ENCODE data around the gene ST6GALNAC1.
A peak's percentile ranks its signal among the peaks of the same experiment; 100 is the strongest.

The ST6GALNAC1 gene

DNA sequence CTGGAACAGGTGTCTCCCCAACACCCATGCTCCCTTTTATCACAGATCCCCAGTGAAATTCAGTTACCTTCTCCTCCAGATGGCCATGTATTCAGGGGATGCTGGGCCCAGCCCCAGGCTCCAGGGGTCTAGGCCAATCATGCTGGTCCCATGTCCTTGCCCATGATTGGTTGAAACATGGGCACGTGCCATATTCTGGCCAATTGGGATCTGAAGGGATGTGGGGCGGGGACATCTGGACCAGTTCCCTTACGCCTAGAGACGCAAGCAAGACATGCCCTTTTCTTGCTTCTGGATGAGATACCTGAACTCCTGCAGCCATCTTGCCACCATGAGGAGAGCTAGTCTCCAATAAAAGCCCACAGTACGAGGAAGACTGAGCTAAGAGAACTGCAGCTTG is 31.0 kb upstream of the ST6GALNAC1 start:
- no peak for DNase-seq

DNA sequence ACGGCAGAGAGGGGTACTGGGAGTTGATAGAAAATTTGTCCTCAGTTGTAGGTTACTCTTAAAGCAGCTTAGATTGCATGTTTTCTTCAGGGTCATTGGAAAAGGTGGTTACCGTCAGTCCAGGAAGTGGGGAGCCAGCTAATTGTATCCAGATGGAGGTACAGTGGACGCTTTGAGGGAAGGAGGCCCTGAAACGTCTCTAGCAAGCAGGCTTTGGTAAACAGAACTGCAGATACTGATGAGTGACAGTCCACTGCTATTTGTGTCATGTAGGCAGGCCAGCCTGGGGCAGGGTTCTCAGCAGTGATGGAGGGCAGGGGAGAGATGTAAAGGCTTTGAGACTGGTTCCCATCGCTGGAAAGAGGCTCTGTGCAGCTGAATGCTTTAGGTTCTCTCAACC is 30.2 kb upstream of the ST6GALNAC1 start:
- no peak for DNase-seq

DNA sequence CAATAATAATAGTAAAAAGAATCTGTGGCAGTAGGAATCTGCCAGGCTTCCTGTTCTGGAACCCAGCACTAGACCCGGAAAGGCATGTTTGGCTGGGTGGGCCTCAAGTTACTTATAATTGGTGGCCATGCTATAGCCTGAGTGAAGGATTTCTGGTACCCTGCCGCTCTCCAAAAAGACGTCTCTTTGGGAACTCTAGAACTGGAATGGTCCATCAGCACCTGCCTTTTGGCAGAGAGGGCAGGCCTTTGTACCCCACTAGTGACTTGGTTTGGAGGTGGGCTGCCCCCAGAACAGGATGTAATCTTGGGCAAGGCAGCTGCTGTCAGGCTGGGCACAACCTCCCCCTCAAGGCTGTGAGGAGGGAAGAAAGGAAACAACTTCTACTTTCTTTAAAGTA is 29.3 kb upstream of the ST6GALNAC1 start:
- DNase-seq = no peak

DNA sequence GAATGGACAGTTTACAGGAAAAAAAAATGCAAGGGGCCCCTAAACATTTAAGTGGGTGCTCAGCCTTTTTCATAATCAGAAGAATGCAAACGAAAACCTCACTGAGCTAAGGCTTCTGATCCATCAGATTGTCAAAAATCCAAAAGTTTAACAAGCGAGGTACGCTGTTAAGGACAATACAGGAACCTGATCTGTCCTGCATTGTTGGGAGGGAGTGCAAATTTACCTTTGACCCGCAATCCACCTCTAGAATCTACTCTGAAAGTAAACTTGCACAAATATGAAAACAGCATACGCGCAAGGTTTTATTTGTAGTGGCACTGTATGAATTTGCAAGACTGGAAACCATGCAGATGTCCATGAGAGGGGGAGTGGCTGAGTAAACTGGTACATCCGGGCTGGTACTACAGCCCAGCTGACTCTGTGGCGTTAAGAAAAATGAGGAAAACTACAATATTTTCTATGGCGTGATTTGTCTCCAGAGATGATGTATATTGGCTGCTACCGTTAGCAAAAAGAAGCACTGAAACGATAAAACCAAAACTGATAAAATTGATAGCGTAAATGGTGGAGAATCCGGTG is 28.8 kb upstream of the ST6GALNAC1 start:
- DNase-seq = no peak

DNA sequence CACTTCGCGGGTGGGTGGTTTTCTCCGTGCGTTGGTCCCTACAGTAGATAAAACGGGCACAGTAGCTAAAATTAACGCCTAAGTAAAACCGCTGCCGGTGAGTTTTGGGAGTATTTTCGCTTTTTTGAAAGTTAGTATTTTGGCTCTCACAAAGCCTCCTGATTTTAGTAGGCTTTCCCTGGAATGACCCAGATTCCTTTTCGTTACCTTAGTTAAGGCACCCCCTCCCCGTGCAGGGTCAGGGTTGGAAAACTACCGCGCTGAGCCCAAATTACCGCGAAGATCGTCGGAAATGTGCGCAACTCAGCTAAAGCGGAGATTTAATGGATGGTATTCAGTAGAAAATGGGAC is 28.3 kb upstream of the ST6GALNAC1 start:
- no peak for DNase-seq

DNA sequence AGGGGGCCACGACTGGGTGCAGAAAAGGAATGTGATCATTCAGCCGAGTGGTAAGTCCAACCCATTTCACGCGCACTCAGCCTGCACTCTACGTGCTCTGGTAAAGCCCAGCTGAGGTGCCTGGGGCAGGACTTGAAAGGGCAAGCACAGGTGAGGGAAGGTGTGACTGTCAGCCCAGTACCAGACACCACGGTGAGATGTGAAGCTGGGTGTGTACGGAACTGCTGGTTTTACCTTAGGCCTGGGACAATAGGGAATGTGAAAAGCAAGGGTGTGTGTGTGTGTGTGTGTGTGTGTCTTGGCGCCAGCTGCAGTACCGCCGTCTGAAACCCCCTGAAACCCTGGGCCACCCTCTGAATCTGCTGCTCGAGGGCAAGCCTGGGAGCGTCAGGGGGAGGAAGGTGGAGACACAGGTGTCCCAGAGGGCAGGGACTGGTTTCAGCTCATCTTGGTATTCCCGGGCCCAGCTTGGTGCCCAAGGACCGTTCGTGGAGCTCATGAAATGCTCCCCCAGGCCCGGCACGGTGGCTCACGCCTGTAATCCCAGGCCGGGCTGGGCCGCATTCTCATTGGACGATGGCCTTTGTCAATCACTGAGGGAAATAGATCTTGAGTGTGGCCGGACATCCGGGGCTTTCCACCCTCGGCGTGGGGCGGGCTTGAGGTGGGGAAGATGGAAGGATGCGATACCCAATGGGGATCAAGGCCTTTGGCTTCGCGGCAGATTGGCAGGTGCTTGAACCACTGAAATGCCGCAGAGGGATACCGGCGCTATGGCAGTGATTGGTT is 27.8 kb upstream of the ST6GALNAC1 start:
- peak; percentile 92 to 98 (median 96) for DNase-seq

DNA sequence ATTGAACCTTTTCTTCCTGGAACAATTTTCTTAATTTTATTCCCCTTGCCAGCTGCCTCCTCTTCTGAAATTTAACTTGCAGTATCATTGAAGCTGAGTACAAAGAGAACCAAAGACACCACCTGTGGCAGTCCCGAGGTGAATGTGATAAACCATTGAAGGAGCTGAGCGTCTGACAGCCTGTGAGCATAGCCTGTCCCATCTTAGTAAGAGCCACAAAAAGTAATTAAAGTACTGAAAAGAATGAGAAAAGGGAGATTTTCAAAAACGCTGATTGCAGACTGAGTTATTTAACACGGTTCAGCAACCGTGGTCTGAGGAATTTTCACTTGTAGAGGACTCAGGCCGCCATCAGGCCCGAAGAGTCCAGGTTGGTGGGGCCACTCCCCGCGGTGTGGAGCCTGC is 27.2 kb upstream of the ST6GALNAC1 start:
- DNase-seq = no peak

DNA sequence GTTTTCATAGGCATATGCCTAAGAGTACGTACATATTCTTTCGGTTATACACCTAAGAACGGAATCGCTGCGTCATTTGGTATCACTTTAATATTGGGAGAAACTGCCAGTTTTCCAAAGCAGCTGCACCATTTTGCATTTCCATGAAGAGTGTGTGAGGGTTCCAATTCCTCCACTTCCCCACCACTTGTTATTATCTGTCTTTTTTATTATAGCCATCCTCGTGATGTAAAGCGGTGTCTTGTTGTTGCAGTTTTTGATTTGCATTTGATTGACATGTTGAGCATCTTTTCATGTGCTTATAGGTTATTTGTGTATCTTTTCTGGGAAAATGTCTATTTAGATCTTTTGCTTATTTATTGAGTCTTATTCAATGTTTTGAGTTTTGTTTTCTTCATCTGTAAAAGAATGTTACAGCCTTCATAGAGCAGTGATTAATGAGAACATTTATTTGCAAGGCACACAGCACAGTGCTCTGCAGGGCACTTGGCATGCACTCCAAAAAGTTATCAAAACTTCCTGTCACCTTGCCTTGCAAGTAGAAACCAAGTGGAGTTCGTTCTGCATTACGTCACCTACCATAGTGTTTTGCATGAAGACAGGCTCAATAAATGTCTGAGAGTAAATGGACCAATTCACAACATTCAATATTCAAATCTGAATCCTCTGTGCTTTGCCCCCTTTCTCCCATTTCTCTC is 26.6 kb upstream of the ST6GALNAC1 start:
- no peak for DNase-seq

DNA sequence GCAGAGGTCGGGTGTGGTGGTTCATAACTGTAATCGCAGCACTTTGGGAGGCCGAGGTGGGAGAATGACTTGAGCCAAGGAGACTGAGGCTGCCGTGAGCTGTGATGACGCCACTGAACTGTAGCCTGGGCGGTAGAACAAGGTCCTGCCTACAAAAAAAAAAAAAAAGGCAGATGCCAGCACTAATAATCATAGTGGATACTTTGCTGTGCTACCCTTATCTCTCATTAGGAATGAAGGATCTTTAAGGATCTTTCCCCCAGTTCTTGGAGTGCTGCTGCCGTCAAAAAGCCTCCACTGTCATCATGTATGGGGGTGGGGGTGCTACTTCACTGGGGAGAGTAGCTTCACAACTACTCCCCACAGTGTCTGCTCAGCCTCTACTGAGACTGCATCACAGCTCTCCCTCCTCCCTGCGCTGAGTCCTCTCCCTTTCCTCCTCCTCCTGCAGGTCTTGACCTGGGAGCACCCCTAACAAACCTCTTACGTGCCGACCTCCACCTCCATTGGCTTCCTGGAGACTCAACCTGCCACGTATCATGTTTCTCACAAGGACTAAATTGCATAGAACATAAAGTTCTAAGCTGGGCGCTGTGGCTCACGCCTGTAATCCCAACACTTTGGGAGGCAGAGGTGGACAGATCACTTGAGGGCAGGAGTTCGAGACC is 24.4 kb upstream of the ST6GALNAC1 start:
- no peak for DNase-seq

DNA sequence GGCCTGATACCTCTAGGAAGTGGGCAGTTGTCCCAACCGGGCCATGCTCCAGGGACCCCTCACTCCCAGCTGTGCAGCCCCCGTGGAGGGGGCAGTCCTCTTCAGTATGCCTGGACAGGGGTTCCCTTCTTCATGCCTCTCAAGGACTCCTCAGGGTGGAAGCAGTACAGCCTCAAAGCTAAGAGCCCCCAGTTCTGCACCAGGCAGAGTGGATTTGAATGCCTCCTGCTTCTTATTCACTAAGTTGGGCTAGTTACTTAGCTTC is 23.9 kb upstream of the ST6GALNAC1 start:
- no peak for DNase-seq

DNA sequence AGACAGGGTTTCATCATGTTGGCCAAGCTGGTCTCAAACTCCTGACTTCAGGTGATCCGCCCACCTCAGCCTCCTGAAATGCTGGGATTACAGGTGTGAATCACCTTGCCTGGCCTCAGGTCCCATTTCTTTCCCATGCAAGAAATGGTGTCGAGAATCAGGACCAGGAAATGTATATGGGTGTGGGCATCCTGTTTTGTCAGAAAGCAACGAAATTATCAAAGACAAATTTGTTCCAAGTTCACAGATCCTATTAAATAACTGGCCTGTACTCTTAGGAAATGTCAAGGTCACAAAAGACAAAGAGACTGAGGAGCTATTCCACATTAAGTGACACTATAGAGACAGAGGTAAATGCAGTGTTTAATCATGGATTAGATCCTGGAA is 17.1 kb upstream of the ST6GALNAC1 start:
- DNase-seq = no peak

DNA sequence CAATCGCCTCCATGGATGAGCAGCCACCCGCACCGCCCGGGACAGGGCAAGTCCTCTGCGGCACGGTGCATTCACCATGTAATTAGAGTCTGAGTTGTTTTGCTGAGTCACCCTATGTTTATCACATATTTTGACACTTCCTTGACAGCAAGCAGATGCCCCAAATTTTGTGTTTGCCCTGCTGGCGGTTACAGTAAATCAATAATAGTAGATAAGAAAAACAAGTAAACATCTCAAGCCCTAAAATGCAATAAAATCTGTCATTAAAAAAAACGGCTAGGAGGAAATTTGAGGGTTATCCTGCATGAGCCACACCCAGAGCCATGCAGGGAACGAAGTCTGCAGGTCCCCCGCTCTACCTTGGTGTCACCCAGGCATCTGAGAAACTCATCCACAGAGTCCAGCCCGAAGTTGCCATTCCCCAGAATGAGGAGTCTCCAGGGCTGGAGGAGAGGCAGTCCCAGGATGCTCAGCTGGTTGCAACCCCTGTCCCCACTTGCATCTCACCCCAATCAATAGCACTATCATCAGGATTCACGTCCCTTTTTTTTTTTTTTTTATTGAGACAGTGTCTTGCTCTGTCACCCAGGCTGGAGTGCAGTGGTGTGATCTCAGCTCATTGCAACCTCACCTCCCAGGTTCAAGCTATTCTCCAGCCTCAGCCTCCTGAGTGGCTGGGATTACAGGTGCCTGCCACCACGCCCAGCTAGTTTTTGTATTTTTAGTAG is 16.5 kb upstream of the ST6GALNAC1 start:
- DNase-seq = no peak

DNA sequence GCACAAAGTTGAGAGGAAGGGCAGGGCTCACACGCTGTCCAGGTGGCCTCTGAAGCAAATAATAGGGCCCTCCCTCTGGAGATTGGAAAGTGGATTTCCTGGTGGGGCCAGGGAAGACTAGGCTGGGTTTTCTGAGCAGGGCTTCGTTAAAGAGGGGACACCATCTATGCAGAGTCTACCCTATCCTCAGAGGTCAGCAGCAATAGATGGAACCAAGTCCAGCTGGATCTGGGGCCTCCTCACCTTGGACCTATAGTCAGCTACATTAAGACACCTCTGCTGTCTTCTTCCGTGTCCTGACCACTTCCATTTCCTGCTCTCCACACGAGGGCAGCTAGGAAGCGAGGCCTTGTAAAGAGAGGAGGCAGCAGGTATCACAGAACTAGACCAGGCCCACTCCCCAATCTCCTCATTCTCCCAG is 14.7 kb upstream of the ST6GALNAC1 start:
- no peak for DNase-seq

DNA sequence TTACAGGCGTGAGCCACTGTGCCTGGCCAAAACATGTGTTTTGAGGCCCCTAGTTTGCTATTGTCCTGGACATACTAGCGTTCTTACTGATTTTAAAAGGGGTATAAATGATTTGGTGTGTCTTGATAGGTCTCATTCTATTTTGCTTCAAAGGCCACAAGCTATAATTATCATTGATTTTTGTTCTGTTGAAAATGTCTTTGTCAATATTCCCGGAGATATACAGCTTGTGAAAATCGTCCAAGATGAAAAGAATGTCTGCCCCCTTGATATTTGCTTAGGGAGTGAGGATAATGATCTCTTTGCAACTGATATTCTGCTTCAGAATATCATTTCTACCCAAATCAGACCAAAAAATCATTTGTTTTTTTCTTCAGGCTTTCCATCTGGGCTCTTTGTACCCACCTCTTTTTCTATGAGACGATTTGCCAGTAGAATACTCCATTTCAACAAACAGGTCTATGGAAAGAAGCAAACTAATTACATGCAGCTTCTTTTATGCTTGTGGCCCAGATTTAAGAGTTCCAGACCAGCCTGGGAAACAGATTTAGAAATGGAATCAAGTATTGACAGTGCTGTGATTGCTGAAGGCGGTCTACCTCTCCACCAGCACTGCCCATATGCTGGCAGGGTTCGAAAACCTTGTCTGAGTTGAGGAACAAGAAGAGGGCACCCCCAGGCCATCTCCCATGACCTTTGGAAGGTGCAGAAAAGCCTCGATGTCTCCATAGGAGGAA is 14.1 kb upstream of the ST6GALNAC1 start:
- DNase-seq = no peak

DNA sequence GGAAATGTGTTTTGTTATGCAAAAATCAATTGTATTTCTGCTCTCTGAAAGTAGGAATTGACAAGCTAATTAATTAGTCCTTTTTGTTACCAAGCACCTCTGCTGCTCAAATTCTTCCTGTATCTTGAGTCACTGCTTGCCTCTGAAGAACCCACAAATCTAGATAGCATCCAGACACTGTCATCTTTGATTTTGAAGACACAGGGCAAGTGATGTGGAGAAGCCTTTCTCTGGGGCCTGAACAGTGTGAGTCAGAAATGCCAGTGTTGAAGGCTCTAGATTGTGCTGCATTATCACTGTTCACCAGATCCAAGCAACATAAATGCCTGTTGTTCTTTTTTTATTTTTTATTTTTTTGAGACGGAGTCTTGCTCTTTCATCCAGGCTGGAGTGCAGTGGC is 10.9 kb upstream of the ST6GALNAC1 start:
- DNase-seq = no peak

DNA sequence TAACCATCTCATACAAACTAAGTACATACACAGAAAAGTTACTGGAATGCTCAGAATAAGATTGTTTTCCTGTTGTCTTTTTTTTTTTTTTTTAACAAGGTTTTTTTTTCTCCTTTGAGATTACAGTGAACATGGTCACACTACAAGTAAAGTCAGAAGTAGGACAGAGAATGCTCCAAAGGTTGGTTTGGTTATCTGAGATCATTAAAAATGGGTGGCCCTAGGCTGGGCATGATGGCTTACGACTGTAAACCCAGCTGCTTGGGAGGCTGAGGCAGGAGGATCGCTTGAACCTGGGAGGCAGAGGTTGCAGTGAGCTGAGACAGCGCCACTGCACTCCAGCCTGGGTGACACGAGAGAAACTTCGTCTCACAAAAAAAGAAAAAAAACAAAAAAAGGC is 6.9 kb upstream of the ST6GALNAC1 start:
- no peak for DNase-seq

DNA sequence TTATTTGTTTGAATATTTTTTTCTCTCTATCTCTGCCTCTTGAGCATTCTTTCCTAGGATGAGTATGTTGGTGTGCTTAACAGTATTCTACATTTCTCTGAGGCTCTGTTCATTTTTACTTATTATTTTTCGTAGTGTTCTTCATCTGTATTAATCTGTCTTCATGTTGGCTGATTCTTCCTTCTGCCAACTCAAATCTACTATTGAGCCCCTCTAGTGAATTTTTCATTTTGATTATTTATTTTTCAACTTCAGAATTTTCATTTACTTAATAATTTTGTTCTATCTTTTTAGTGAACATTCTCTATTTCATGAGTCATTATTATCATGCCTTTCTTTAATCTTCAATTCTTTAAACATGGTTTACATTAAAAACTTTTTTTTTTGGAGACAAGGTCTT is 3.2 kb upstream of the ST6GALNAC1 start:
- DNase-seq = no peak

DNA sequence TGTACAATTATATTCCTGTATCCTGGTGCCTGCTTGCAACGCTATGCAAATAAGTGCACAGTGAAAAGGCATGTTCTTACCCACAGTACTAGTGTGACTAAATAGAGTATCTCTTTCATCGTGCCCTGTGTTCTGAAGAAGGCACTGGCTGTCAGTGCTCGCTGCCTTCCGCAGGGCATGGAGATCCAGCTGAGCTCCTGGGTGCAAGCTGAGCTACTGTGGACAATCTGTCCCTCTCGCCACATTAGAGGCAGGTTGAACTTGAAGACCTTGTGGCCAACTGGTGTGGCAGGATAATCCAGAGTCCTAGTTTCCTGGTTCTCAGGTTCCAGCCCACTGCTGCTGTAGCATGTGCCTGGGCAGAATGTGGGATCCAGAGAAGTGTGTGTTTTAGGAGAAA is 1.9 kb upstream of the ST6GALNAC1 start:
- no peak for DNase-seq

DNA sequence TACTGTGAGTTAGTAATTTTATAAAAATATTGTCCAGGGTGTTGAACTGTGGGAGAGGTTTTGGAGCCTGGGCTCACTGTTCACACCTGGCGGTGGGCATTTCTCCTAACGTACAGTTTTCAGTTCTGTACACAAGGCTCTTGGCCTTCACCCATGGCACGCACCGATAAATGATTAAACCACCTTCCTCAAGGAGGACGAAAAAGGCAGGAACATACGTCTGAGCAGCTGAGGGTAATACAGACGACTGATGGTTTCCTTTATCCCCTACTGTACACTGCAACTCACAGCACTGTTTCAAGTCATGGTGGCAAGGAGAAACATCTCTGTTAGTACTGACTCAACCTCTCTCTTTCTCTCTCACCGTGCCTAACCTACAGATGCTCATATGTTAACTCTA is 1.4 kb upstream of the ST6GALNAC1 start:
- no peak for DNase-seq

DNA sequence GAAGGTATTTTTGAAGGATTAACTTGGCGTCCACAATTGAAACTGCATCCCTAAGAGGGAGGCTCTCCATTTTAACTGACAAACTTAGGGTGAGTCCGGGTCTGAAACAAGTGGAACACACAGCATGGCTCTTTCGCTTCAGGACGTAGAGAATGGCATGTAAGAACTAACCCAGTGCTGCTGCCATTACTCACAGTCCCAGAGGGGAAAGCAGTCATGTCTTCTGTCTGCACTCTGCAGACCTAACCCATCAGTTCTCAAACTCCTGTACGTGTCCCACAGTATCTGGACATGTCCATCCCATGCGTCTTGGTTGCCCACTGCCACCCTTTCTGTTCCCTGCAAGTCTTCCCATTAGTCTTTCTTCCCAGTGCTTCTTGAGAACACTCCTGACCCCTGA is 563 bp downstream of the ST6GALNAC1 start:
- no peak for DNase-seq

DNA sequence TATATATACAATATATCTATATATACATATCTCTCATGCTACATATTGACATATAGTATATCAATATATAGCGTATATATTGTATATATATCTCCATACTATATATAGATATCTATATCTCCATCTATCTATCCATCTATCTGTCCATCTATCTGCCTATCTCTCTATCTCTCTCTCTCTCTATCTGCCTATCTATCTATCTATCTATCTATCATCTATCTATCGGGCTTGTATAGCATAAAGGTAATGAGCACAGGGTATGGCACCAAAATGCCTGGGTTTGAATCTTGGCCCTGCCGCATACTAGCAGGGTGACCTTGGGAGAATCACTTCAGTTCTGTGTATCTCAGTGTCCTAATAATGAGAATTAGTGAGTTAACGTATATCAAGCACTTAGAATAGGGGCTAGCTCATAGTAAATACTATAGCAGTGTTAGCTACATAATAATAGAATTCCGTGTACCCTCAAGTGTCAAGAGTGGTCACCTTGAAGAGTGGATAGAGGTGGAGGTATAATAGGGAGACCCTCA is 1.5 kb downstream of the ST6GALNAC1 start:
- DNase-seq = no peak

DNA sequence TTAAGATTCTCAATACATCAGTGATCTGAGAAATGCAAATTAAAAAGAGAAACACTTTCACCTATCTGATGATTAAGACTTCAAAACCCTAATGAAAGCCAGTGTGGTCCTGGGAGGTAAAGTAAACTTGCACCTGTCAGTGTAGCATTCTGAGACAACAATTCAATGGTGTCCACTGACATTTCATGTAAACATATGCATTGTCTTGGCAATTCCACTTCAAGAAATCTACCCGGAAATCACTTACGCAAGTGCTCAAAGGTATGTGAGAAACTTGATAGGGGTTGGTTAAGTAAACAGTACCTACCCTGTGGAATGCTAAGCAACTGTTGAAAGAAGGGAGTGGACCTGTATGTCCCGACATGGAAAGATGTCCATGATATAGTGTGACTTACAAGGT is 2.1 kb downstream of the ST6GALNAC1 start:
- no peak for DNase-seq
